Upper lobe of right lung (tissue), 1 donor: ENCODE measurements around the gene USP10. TPM values are rescaled to one million over a fixed set of nuclear protein-coding genes. Genes with fewer than 3 reads are reported as not detected.
A peak's percentile ranks its signal among the peaks of the same experiment; 100 is the strongest.

Experiments
- ATAC-seq: fragments of 200-7000 bp; cut with Tn5 transposase; one replicate; pipeline ENCODE4 v1.9.1; 2020; ENCODE audit warnings: mild to moderate bottlenecking, moderate library complexity
- DNase-seq: peaks from one replicate; pipeline ENCODE4 v3.0.0-alpha.2; 2020
- H3K27ac ChIP-seq: fragments of 200-600 bp; one replicate; pipeline ENCODE4 v1.8.0; 2022
- H3K27me3 ChIP-seq: fragments of 200-600 bp; one replicate; pipeline ENCODE4 v1.8.0; 2022; ENCODE audit warnings: mild to moderate bottlenecking
- H3K36me3 ChIP-seq: fragments of 200-600 bp; one replicate; pipeline ENCODE4 v1.8.0; 2022
- H3K4me1 ChIP-seq: fragments of 200-600 bp; one replicate; pipeline ENCODE4 v1.8.0; 2022
- H3K4me3 ChIP-seq: fragments of 200-600 bp; one replicate; pipeline ENCODE4 v1.8.0; 2022; ENCODE audit warnings: mild to moderate bottlenecking
- H3K9me3 ChIP-seq: fragments of 200-600 bp; one replicate; pipeline ENCODE4 v1.8.0; 2022
- intact Hi-C: fragments of 100-400 bp; cut with DNase I; formaldehyde crosslinking; loops from one replicate; pipeline ENCODE4 v1.11.0; 2022
- total RNA-seq: library from RNA; stranded (reverse); fragmentation: NEBNext Ultra II Directional; extraction: Animal tissue kit (Norgen Biotek cat#: 25700); gene quantifications from one replicate; pipeline ENCODE4 v1.2.1, GENCODE V29; 2021
- TF ChIP-seq, protein P1 (sequence below): fragments of 200-600 bp; IDR thresholded peaks from one replicate; pipeline ENCODE4 v1.8.0; 2022; ENCODE audit warnings: antibody characterized with exemption
- donor health status: DM: no; HTN: yes; CAD: no; lungs with severe emphysema.

USP10 gene
- total RNA-seq, 1 donor from 2014 or later = 59.6 TPM

DNA sequence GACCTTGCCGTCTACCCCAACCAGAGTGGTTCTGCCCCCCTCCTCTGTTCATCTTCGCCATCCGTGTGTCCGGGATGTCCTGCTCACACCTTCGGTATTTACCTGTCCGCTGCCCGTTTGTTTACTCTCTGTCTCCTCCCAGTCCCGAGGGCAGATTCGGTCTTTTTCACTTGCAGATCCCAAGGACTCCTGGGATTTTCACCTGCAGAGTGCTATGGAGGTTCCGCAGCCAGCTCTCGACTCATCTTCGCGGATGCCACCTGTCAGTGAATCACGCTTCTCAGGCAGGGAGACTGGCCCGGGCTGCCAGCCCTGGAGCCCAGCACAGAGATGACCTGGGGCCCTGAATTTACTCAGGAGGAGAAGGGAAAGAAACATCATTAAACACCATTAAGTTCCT lies 128.1 kb downstream of the USP10 start:
- Histone ChIP-seq H3K27ac (peak overlapping the region; percentile 65), H3K36me3 (no peaks in the 10 kb centered on the region), H3K27me3 (peaks cover 4% of the 10 kb centered on the region), H3K4me3 (no peak overlapping the region), H3K4me1 (peaks cover 35% of the 10 kb centered on the region), H3K9me3 (no peaks in the 10 kb centered on the region)
- intact Hi-C loops = no loop called here
- TF ChIP-seq, protein P1, sequence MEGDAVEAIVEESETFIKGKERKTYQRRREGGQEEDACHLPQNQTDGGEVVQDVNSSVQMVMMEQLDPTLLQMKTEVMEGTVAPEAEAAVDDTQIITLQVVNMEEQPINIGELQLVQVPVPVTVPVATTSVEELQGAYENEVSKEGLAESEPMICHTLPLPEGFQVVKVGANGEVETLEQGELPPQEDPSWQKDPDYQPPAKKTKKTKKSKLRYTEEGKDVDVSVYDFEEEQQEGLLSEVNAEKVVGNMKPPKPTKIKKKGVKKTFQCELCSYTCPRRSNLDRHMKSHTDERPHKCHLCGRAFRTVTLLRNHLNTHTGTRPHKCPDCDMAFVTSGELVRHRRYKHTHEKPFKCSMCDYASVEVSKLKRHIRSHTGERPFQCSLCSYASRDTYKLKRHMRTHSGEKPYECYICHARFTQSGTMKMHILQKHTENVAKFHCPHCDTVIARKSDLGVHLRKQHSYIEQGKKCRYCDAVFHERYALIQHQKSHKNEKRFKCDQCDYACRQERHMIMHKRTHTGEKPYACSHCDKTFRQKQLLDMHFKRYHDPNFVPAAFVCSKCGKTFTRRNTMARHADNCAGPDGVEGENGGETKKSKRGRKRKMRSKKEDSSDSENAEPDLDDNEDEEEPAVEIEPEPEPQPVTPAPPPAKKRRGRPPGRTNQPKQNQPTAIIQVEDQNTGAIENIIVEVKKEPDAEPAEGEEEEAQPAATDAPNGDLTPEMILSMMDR = no peak
- DNase-seq = no peak
- no peak for ATAC-seq

DNA sequence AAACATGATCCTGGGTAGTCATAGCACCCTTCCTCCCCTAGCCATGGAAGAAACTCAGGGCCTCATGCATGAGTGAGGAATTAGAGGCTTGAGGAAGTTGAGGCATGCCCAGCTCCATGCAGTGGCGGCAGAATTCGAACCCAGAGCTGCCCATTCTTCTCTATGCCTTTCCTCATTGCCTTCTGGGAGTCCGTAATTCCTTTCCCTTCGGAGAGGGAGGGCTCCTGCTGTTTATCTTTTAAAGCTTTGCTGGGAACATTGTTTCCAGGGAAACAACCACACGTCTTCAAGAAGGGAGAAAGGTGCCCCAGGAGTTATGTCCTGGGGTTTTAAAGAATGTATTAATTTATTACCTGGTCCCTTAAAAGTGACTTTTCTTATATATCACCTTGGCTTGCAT lies 128.5 kb downstream of the USP10 start:
- Histone ChIP-seq H3K4me1 (peaks cover 32% of the 10 kb centered on the region), H3K9me3 (no peaks in the 10 kb centered on the region), H3K27me3 (no peaks in the 10 kb centered on the region), H3K36me3 (no peaks in the 10 kb centered on the region), H3K4me3 (no peak overlapping the region), H3K27ac (peak overlapping the region; percentile 65)
- DNase-seq (no peak), ATAC-seq (no peak)
- TF ChIP-seq, protein P1 = no peak
- intact Hi-C loops = no loop called here

Other genes with a start within 250 kb of the USP10 start
- gene MEAK7, start 195.3 kb upstream of the USP10 start, total RNA-seq = 10.8 TPM
- 129 TPM for gene COTL1, start 81.9 kb upstream of the USP10 start, total RNA-seq
- 56.3 TPM for gene KLHL36, start 51.5 kb upstream of the USP10 start, total RNA-seq
- 61.9 TPM for gene CRISPLD2, start 120.0 kb downstream of the USP10 start, total RNA-seq